A673 (cell line): ENCODE data around the gene CFAP97D2. TPM values are rescaled to one million over a fixed set of nuclear protein-coding genes. Genes with fewer than 3 reads are reported as not detected.
"Not testable (repeated sequence)": the region's sequence is repeated elsewhere in the genome, so short reads cannot be mapped to it uniquely, and the experiment has no call there.

Source experiments
- BruUV-seq: library from RNA; stranded (reverse); fragments of 400-500 nt; replicated peaks from 2 replicates; lab custom pipeline; 2021; lab: Mats Ljungman, UMichigan
- CTCF ChIA-PET: fragments of 300-600 bp; sonication (Branson Sonifier 250); formaldehyde crosslinking; loops from one replicate; lab custom pipeline; 2022; ENCODE audit warnings: antibody characterized with exemption; lab: Charles Lee
- POLR2A ChIA-PET: fragments of 300-600 bp; sonication (Branson Sonifier 250); formaldehyde crosslinking; loops from one replicate; lab custom pipeline; 2022; ENCODE audit warnings: antibody characterized with exemption; ENCODE audit not compliant: low non-redundant PET; lab: Charles Lee
- DNase-seq: peaks from one replicate; pipeline ENCODE4 v3.0.0-alpha.2; 2015; ENCODE audit warnings: low spot score
- H3K27ac ChIP-seq: fragments of 200-600 bp; sonication (generic); 2 replicates; pipeline ENCODE4 v1.5.1; 2016; ENCODE audit warnings: mixed run types, low read depth, mild to moderate bottlenecking, mixed read lengths, antibody characterized with exemption, low read length; ENCODE audit not compliant: poor library complexity, severe bottlenecking
- H3K27me3 ChIP-seq: fragments of 200-600 bp; sonication (generic); replicated peaks from 2 replicates; pipeline ENCODE4 v1.6.1; 2017; ENCODE audit warnings: mixed run types, low read depth, mild to moderate bottlenecking, mixed read lengths, antibody characterized with exemption, low read length; ENCODE audit not compliant: insufficient read depth, poor library complexity
- H3K36me3 ChIP-seq: fragments of 200-600 bp; sonication (generic); 2 replicates; pipeline ENCODE4 v1.6.1; 2016; ENCODE audit warnings: mixed run types, mild to moderate bottlenecking, mixed read lengths, antibody characterized with exemption, low read length; ENCODE audit not compliant: insufficient read depth, poor library complexity, severe bottlenecking
- H3K4me1 ChIP-seq: fragments of 200-600 bp; sonication (generic); 2 replicates; pipeline ENCODE4 v1.6.1; 2017; ENCODE audit warnings: mixed run types, mild to moderate bottlenecking, mixed read lengths, antibody characterized with exemption, low read length; ENCODE audit not compliant: insufficient read depth, poor library complexity, severe bottlenecking
- H3K4me3 ChIP-seq: fragments of 200-600 bp; sonication (generic); 2 replicates; pipeline ENCODE4 v1.5.1; 2016; ENCODE audit warnings: low read depth, mixed run types, mild to moderate bottlenecking, mixed read lengths, low read length; ENCODE audit not compliant: poor library complexity, severe bottlenecking
- H3K9me3 ChIP-seq: fragments of 200-600 bp; sonication (generic); 2 replicates; pipeline ENCODE4 v1.6.1; 2016; ENCODE audit warnings: mixed run types, low read depth, mild to moderate bottlenecking, mixed read lengths, antibody characterized with exemption, low read length; ENCODE audit not compliant: poor library complexity, severe bottlenecking
- EZH2 ChIP-seq: fragments of 200-600 bp; sonication (generic); IDR thresholded peaks from 2 replicates; pipeline ENCODE4 v1.6.1; 2017; ENCODE audit warnings: borderline replicate concordance, low read depth, mild to moderate bottlenecking, mixed read lengths, antibody characterized with exemption, low read length; ENCODE audit not compliant: poor library complexity, severe bottlenecking
- intact Hi-C: fragments of 100-400 bp; cut with micrococcal nuclease; formaldehyde crosslinking; loops from one replicate; pipeline ENCODE4 v1.10.0; 2022; ENCODE audit not compliant: unreplicated experiment
- total RNA-seq: library from RNA; stranded (reverse); gene quantifications from 2 replicates; pipeline ENCODE4 v1.2.3, GENCODE V29; 2021
- TF ChIP-seq, protein P1 (sequence below): fragments of 300-800, 200-600 bp; sonication (generic); conservative IDR thresholded peaks from 2 replicates; pipeline ENCODE4 v1.5.1; 2017; ENCODE audit warnings: low read depth, mild to moderate bottlenecking, antibody characterized with exemption, low read length, moderate library complexity, mixed read lengths

Gene CFAP97D2
- total RNA-seq, 1 experiment from 2014 or later: not detected

- Histone ChIP-seq H3K9me3 (no peaks in the 10 kb centered on the region), H3K36me3 (peaks cover 94% of the 10 kb centered on the region), H3K27me3 (no peaks in the 10 kb centered on the region), H3K4me1 (no peaks in the 10 kb centered on the region), H3K27ac (no peak overlapping the region), H3K4me3 (no peak overlapping the region)
- POLR2A ChIA-PET: no interaction called here
- no peak for DNase-seq
- intact Hi-C loops: no loop called here
- no TSS peak for BruUV-seq
- CTCF ChIA-PET: no interaction called here
- TF ChIP-seq, protein P1, sequence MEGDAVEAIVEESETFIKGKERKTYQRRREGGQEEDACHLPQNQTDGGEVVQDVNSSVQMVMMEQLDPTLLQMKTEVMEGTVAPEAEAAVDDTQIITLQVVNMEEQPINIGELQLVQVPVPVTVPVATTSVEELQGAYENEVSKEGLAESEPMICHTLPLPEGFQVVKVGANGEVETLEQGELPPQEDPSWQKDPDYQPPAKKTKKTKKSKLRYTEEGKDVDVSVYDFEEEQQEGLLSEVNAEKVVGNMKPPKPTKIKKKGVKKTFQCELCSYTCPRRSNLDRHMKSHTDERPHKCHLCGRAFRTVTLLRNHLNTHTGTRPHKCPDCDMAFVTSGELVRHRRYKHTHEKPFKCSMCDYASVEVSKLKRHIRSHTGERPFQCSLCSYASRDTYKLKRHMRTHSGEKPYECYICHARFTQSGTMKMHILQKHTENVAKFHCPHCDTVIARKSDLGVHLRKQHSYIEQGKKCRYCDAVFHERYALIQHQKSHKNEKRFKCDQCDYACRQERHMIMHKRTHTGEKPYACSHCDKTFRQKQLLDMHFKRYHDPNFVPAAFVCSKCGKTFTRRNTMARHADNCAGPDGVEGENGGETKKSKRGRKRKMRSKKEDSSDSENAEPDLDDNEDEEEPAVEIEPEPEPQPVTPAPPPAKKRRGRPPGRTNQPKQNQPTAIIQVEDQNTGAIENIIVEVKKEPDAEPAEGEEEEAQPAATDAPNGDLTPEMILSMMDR: no peak
- no peak for TF ChIP-seq EZH2
Observed at GRCh38 chr13:114248011-114248410, 69.0 kb downstream of the CFAP97D2 start.

DNA sequence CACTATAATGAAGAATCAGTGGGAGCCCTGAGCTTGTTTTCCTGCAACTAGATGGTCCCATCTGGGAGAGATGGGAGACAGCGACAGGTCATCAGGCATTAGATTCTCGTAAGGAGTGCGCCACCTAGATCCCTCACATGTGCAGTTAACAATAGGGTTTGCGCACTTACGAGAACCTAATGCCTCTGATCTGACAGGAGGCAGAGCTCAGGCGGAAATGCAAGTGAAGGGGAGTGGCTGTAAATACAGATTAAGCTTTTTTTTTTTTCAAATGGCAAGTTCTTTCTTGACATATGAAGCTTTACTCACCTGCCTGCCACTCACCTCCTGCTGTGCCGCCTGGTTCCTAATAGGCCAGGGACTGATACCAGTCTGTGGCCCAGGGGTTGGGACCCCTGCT is 70.0 kb downstream of the CFAP97D2 start:
- CTCF ChIA-PET: no interaction called here
- no peak for DNase-seq
- Histone ChIP-seq H3K4me1 (no peaks in the 10 kb centered on the region), H3K27me3 (no peaks in the 10 kb centered on the region), H3K27ac (no peak overlapping the region), H3K9me3 (no peaks in the 10 kb centered on the region), H3K4me3 (no peak overlapping the region), H3K36me3 (peaks cover 92% of the 10 kb centered on the region)
- no peak for TF ChIP-seq EZH2
- TF ChIP-seq, protein P1: no peak
- POLR2A ChIA-PET: no interaction called here
- intact Hi-C loops: no loop called here
- BruUV-seq: no TSS peak

- H3K27ac ChIP-seq, POLR2A ChIA-PET, H3K9me3 ChIP-seq, DNase-seq, H3K4me3 ChIP-seq, BruUV-seq, intact Hi-C loops, CTCF ChIA-PET, H3K4me1 ChIP-seq, H3K27me3 ChIP-seq: not testable (repeated sequence)
- H3K36me3 ChIP-seq: peaks cover 75% of the 10 kb centered on the region
Observed at GRCh38 chr13:114251639-114252440, 72.8 kb downstream of the CFAP97D2 start.

- Histone ChIP-seq H3K27me3 (no peaks in the 10 kb centered on the region), H3K4me3 (no peak overlapping the region), H3K27ac (no peak overlapping the region), H3K36me3 (peaks cover 76% of the 10 kb centered on the region), H3K4me1 (no peaks in the 10 kb centered on the region), H3K9me3 (no peaks in the 10 kb centered on the region)
- no TSS peak for BruUV-seq
- TF ChIP-seq EZH2: no peak
- TF ChIP-seq, protein P1: no peak
- ChIA-PET CTCF (no interaction called here), POLR2A (no interaction called here)
- DNase-seq: no peak
- intact Hi-C loops: no loop called here
Observed at GRCh38 chr13:114256547-114256946, 77.5 kb downstream of the CFAP97D2 start.
